ENCODE results near the gene NCAM2.

DNA sequence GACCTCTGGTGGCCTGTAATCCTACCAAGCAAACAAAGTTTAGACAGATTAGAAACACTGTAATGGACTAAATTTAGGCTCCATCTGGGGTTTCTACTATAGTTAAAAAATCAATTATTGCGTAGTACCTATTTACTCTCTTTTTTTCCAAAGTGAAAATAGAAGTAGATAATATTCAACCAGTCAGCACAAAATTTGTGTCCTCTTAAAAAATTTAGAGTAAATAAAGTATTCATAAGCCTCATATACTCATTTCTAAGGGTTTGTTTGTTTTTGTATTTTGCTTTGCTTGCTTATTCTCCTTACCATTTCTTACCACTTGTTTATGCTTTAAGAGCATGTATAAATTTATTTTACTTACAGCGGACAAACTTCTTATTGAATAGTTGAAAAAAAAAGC, 54.5 kb downstream of the NCAM2 start:
- TF ChIP-seq, protein P1, sequence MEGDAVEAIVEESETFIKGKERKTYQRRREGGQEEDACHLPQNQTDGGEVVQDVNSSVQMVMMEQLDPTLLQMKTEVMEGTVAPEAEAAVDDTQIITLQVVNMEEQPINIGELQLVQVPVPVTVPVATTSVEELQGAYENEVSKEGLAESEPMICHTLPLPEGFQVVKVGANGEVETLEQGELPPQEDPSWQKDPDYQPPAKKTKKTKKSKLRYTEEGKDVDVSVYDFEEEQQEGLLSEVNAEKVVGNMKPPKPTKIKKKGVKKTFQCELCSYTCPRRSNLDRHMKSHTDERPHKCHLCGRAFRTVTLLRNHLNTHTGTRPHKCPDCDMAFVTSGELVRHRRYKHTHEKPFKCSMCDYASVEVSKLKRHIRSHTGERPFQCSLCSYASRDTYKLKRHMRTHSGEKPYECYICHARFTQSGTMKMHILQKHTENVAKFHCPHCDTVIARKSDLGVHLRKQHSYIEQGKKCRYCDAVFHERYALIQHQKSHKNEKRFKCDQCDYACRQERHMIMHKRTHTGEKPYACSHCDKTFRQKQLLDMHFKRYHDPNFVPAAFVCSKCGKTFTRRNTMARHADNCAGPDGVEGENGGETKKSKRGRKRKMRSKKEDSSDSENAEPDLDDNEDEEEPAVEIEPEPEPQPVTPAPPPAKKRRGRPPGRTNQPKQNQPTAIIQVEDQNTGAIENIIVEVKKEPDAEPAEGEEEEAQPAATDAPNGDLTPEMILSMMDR (tag by site-specific recombination; IDR thresholded peaks at IDR 0.05), result no peak
- no peak for TF ChIP-seq TCF7L2 (IDR thresholded peaks at IDR 0.05; ENCODE audit: borderline replicate concordance, low read depth, low read length)
- no peak for TF ChIP-seq ZNF132 (tag by site-specific recombination; IDR thresholded peaks at IDR 0.05; ENCODE audit: borderline replicate concordance)
- TF ChIP-seq, protein P2, sequence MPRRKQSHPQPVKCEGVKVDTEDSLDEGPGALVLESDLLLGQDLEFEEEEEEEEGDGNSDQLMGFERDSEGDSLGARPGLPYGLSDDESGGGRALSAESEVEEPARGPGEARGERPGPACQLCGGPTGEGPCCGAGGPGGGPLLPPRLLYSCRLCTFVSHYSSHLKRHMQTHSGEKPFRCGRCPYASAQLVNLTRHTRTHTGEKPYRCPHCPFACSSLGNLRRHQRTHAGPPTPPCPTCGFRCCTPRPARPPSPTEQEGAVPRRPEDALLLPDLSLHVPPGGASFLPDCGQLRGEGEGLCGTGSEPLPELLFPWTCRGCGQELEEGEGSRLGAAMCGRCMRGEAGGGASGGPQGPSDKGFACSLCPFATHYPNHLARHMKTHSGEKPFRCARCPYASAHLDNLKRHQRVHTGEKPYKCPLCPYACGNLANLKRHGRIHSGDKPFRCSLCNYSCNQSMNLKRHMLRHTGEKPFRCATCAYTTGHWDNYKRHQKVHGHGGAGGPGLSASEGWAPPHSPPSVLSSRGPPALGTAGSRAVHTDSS (tag by site-specific recombination; IDR thresholded peaks at IDR 0.05), result no peak
- no peak for TF ChIP-seq KLF9 (tag by site-specific recombination; IDR thresholded peaks at IDR 0.05; ENCODE audit: low read depth)
- TF ChIP-seq ZXDB (tag by site-specific recombination; IDR thresholded peaks at IDR 0.05), result no peak
